Fibroblast of the aortic adventitia (primary cell): ENCODE results near the gene GOLT1B. TPM values are rescaled to one million over a fixed set of nuclear protein-coding genes. Genes with fewer than 3 reads are reported as not detected.
"Not testable (repeated sequence)": the region's sequence is repeated elsewhere in the genome, so short reads cannot be mapped to it uniquely, and the experiment has no call there.

ENCODE experiments used
- DNase-seq: peaks from one replicate; pipeline ENCODE4 v3.0.0-alpha.2; 2010; ENCODE audit warnings: low read depth
- H3K4me3 ChIP-seq: 2 replicates; pipeline ENCODE4 v1.5.1; 2011; ENCODE audit warnings: low read depth, mild to moderate bottlenecking, control low read depth, low read length, moderate library complexity
- total RNA-seq: library from RNA; depleted of rRNA; stranded (reverse); fragments of >200 nt; gene quantifications from 2 replicates; pipeline ENCODE4 v1.2.3, GENCODE V29; 2012; ENCODE audit warnings: low replicate concordance
- TF ChIP-seq, protein P1 (sequence below): IDR thresholded peaks from 2 replicates; pipeline ENCODE4 v1.5.1; 2011; ENCODE audit warnings: mild to moderate bottlenecking, low read length, control low read depth, inconsistent platforms; ENCODE audit not compliant: insufficient read depth

GOLT1B gene, protein sequence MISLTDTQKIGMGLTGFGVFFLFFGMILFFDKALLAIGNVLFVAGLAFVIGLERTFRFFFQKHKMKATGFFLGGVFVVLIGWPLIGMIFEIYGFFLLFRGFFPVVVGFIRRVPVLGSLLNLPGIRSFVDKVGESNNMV
- total RNA-seq = 55.2 and 82.2 TPM in 2 replicates

DNA sequence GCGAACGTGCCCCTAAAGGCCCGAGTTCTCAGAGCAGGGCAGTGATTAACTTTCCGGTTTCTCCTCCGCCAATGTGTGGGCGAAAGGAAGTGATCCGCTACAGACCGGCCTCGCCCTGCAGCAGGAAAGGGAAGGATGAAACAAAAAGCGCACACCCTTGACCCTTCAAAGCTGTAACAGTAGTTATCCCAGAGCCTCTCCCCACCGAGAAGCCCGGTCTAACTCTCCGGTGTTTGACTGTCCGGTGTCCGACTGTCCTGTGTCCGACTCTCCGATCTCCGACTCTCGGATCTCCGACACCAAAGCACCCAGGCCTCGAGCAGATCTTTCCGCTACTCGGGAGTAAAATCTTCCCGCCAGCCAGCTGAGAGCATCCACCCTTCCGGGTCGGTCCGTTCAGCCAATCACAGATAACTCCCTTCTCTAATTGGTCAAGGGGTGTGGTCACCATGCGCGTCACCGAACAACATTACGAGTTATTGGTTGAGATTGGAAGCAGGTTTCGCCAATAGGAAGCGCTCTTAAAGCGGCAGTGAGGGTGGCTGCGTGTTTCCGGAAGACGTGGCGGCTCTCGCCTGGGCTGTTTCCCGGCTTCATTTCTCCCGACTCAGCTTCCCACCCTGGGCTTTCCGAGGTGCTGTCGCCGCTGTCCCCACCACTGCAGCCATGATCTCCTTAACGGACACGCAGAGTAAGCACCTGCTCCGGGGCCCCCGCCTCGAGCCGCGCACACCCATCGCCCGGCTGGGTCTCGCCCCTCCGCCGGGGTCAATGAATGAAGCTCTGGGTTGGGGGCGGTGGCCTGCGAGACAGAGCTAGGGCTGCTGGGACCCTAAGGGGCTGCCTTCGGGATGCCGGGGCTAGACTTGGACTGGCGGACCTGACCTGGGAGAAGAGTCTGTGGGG is at the start of gene GOLT1B, which contains the start of gene RECQL:
TSS of gene GOLT1B (plus strand) at position 532 of the 906 bp plus-strand sequence. CDS start at position 667, 135 bp downstream.
TSS of gene RECQL (minus strand) at position 378 of the 906 bp plus-strand sequence. CDS start 2,065 bp downstream, outside the sequence.
- DNase-seq = peak; percentile 99
- H3K4me3 ChIP-seq = peak within 1 kb of the TSS; percentile 88
- TF ChIP-seq, protein P1, sequence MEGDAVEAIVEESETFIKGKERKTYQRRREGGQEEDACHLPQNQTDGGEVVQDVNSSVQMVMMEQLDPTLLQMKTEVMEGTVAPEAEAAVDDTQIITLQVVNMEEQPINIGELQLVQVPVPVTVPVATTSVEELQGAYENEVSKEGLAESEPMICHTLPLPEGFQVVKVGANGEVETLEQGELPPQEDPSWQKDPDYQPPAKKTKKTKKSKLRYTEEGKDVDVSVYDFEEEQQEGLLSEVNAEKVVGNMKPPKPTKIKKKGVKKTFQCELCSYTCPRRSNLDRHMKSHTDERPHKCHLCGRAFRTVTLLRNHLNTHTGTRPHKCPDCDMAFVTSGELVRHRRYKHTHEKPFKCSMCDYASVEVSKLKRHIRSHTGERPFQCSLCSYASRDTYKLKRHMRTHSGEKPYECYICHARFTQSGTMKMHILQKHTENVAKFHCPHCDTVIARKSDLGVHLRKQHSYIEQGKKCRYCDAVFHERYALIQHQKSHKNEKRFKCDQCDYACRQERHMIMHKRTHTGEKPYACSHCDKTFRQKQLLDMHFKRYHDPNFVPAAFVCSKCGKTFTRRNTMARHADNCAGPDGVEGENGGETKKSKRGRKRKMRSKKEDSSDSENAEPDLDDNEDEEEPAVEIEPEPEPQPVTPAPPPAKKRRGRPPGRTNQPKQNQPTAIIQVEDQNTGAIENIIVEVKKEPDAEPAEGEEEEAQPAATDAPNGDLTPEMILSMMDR = no peak

DNA sequence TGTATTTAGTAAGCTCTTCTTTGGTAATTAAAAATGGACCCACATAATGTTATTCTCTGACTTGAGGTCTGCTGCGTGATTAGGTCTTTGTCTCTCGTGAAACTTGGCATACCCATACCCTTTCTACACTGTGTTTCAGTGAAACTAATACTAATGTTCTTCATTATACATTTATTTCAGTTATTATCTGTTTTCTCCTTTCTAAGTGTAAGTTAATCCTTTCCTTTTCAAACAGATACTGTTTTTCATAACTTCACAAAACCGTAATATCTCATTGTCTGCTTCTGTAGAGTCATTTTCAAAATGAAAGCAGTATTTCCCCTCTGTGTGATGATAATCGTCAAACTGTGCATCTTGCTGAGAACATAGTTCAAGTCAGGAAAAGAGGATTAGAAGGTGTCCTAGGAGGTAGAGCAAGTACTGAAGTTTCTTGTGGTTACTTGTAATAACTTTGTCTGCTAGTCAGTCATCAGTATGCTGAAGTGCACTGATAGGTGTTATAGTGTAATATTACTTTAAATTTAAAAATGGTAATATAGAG is 48.2 kb upstream of the GOLT1B start:
- TF ChIP-seq, protein P1 = no peak
- DNase-seq = no peak
- H3K4me3 ChIP-seq = no peak overlapping the region

DNA sequence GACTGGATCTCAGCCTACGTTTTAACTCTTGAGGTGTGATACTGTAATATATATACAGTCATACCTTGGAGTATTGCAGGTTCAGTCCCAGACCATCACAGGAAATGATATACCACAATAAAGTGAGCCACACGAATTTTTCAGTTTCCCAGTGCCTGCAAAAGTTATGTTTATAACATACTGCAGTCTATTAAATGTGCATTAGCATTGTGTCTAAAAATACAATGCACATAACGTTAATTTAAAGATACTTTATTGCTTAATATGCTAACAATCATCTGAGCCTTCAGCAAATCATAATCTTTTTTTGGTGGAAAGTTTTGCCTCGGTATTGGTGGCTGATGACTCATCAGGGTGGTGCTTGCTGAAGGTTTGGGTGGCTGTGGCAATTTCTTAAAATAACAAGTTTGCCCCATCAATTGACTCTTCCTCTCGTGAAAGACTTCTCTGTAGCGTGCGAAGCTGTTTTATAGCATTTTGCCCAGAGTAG is 45.3 kb upstream of the GOLT1B start:
- no peak for DNase-seq
- no peak overlapping the region for H3K4me3 ChIP-seq
- TF ChIP-seq, protein P1 = no peak

DNA sequence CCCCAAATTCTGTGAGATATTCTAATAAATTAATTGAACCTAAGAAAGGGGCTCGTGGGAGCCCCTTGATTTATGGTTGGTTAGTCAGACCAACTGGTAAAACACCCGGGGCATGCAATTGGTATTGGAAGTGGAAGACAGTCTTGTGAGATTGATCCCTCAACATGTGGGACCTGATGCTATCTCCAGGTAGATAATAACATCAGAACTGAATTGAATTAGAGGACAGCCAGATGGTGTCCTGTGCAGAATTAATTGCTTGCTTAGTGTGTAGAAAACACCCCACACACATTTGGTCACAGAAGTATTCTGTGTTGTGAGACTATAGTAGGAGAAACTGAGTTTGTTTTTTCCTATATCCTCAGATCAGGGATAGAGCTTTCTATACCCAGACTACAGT is 42.1 kb upstream of the GOLT1B start:
- DNase-seq = no peak
- TF ChIP-seq, protein P1 = no peak
- H3K4me3 ChIP-seq = no peak overlapping the region

DNA sequence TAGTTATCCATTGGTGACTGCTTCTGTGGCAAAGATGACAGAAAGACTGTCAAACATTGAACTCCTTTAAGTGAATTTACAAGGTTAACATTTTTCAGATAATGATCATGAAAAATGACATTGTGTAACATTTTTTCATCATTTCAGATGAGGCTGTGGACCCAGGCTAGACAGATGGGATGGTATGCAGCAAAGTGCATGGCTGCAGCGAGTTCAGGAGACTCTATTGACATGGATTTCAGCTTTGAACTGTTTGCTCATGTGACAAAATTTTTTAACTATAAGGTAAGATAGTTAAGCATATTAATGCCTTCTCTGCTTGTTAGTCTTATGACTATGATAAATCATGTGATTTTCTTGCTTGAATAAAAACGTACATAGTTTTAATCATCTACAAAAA is 34.3 kb upstream of the GOLT1B start:
- not testable (repeated sequence) for DNase-seq, H3K4me3 ChIP-seq

DNA sequence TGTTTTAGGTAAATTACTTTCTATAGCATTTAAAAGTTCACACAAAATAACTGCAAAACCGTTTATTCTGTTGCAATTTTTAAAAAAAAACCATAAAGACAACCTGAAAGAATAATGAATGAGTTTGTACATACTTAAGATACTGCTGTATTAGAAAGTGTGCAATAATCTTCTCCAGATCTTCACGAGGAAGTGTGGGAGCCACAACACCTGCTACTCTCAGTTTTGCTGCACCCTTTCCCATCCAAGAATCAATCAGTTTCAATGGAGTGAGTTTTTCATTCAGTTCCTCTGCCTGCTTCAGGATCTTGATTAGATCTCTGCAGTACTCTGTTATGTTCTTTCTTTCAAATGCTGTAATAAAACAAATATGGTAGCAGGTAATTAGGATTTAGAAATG is 30.3 kb upstream of the GOLT1B start:
- H3K4me3 ChIP-seq = no peak overlapping the region
- TF ChIP-seq, protein P1 = no peak
- no peak for DNase-seq

DNA sequence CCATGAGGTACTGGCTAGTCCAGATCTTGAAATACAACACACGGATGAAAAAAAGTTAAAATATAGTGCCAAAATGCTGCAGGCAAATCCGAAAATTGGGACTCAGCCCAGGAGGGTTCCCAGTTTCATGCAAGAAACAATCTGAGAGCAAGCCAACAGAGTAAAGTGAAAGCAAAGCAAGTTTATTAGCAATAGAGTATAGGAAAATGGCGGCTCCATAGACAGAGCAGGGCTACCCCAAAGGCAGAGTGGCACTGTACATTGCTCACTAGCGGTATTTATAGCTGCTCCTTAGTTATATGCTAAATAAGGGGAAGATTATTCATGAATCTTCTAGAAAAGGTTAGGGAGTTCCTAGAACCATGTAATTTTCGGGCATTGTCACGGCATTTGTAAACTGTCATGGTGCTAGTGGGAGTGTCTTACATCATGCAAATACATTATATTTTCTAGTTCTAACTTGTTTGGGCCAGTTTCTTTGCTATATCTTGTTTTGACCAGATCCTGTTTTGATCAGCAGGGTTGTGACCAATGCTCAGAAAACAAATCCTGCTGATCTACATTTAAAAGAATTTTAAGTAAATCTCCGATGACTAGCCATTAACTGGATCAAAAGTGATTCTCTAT is 29.3 kb upstream of the GOLT1B start:
- peak; percentile 22 for DNase-seq
- TF ChIP-seq, protein P1 = no peak
- no peak overlapping the region for H3K4me3 ChIP-seq
